Astrocyte of the cerebellum (primary cell): Measurements from ENCODE around the gene USP30.
A peak's percentile ranks its signal among the peaks of the same experiment; 100 is the strongest.

Source experiments
- DNase-seq: peaks from one replicate; pipeline ENCODE4 v3.0.0-alpha.2; 2011; ENCODE audit warnings: low read depth
- H3K4me3 ChIP-seq: 2 replicates; pipeline ENCODE4 v1.5.1; 2011; ENCODE audit warnings: mild to moderate bottlenecking, low read depth, low read length, moderate library complexity
- in situ Hi-C: cut with HindIII; loops from 2 replicates; pipeline ENCODE4 v1.10.0; 2017; ENCODE audit warnings: low sequenced_read_pairs
- TF ChIP-seq, protein P1 (sequence below): IDR thresholded peaks from 2 replicates; pipeline ENCODE4 v1.5.1; 2012; ENCODE audit warnings: low read length, low read depth, moderate library complexity, mild to moderate bottlenecking; ENCODE audit errors: missing control alignments

Gene USP30

DNA sequence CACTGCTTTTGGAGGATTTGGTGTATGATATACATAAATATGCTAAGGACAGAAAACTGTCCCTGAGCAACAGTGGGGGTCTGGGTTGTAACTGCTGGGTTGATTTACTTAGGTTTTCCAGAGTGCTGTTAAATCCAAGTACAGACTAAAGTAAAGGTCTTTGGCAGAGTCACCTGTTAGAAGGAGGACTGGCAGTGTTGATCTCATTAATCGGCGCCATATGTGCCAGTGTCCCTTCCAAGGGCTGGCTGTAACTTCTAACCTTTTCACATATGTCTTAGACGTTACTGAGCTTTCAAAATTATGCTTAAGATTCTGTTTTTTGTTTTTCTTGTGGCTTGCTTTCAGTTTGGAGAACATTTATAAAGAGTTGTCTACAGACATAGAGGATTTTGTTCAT is 50.1 kb downstream of the USP30 start:
- no peak for DNase-seq
- TF ChIP-seq, protein P1, sequence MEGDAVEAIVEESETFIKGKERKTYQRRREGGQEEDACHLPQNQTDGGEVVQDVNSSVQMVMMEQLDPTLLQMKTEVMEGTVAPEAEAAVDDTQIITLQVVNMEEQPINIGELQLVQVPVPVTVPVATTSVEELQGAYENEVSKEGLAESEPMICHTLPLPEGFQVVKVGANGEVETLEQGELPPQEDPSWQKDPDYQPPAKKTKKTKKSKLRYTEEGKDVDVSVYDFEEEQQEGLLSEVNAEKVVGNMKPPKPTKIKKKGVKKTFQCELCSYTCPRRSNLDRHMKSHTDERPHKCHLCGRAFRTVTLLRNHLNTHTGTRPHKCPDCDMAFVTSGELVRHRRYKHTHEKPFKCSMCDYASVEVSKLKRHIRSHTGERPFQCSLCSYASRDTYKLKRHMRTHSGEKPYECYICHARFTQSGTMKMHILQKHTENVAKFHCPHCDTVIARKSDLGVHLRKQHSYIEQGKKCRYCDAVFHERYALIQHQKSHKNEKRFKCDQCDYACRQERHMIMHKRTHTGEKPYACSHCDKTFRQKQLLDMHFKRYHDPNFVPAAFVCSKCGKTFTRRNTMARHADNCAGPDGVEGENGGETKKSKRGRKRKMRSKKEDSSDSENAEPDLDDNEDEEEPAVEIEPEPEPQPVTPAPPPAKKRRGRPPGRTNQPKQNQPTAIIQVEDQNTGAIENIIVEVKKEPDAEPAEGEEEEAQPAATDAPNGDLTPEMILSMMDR, result no peak
- H3K4me3 ChIP-seq, result no peak overlapping the region
- in situ Hi-C loops, result loop anchor here (25.0 kb wide), 1 partner anchor 285 kb away; no protein-coding TSS in a partner anchor

DNA sequence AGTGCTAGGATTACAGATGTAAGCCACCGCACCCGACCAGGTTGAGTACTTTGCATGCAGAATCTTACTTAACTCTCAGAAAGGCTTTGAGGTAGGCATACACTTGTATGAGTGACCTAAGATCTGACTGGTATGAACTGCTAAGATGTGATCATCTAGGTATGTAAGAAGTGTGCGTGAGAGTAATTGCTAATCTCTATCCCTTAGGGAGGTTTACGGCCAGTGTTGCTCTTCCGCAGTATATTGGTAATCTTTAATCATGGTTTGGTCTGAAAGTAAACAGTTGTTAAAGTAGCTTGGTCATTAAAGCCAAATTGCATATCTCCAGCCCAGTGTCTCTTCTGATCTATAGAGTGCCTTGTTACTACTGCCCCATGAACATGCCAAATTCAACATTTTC is 52.8 kb downstream of the USP30 start:
- DNase-seq, result no peak
- H3K4me3 ChIP-seq, result no peak overlapping the region
- in situ Hi-C loops, result loop anchor here (25.0 kb wide), 1 partner anchor 282 kb away; no protein-coding TSS in a partner anchor
- TF ChIP-seq, protein P1, result no peak

DNA sequence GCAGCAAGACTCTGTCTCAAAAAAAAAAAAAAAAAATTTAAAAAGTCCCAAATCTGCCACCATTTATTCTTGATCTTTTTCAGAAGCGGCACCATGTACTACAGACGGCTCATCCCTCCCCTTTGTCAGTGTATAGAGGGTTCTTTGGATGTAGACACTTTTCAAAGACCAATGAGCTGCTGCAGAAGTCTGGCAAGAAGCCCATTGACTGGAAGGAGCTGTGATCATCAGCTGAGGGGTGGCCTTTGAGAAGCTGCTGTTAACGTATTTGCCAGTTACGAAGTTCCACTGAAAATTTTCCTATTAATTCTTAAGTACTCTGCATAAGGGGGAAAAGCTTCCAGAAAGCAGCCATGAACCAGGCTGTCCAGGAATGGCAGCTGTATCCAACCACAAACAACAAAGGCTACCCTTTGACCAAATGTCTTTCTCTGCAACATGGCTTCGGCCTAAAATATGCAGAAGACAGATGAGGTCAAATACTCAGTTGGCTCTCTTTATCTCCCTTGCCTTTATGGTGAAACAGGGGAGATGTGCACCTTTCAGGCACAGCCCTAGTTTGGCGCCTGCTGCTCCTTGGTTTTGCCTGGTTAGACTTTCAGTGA is 57.5 kb downstream of the USP30 start:
- no peak for DNase-seq
- in situ Hi-C loops, result loop anchor here (25.0 kb wide), 1 partner anchor 277 kb away; no protein-coding TSS in a partner anchor
- H3K4me3 ChIP-seq, result no peak overlapping the region
- TF ChIP-seq, protein P1, result no peak

DNA sequence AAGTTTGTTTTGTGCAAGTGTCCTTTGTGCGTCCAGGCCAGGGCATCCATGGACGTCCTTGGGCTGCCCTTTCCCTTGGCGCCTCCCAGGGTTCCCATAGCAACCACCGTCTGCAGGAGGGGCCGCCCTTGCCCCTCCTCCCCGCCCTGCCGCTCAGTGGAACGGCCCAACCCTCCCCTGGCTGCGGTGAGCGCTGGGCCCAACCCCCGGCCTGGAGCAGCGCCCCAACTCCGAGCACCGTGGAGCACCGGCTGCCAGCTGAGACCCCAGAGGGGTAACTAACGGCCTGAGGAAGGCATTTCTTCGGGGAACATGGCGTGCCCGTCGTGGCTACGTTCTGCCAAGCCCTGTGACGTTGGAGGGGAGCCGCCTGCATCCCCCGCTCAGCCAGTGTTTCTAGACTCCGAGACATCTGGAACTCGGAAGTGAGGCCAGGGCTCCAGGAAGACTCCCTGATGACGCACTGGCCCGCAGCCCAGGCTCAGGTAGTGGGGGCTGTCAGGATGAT is 58.7 kb downstream of the USP30 start:
- peak overlapping the region; percentile 48 for H3K4me3 ChIP-seq
- no peak for DNase-seq
- in situ Hi-C loops, result loop anchor here (25.0 kb wide), 1 partner anchor 276 kb away; no protein-coding TSS in a partner anchor
- TF ChIP-seq, protein P1, result no peak

DNA sequence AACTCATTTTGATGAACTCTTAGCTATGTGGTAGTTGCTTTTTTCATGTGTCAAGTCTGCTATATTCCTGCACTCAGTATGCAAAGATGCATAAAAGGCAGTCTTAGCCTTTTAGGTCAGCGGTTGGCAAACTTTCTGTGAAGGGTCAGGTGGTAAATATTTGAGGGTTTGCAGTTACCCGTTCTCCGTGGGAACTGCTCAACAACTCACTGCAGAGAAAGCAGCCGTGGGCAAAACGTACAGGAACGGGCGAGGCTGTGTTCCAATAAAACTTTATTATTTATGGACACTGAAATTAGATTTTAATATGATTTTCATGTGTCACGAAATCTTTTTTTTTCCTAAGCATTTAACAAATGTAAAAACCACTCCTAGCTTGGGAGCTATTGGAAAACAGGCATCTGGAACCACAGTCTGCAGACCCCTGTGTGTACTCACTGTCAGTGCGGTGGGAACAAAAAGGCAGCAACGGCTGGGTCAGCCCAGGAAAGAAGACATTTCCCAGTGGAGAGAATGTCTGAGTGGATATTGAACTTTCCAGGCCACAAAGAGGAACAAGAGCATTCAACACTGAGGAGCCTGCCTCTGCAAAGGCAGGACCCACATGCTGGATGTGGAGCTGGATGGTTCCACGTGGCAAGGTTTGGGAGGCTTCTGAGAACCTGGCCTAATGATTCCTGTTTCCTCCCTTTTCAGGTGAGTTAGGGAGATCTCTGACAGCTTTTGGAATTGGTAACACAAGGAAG is 60.5 kb downstream of the USP30 start:
- TF ChIP-seq, protein P1, result no peak
- in situ Hi-C loops, result loop anchor here (25.0 kb wide), 1 partner anchor 274 kb away; no protein-coding TSS in a partner anchor
- DNase-seq, result no peak
- no peak overlapping the region for H3K4me3 ChIP-seq

DNA sequence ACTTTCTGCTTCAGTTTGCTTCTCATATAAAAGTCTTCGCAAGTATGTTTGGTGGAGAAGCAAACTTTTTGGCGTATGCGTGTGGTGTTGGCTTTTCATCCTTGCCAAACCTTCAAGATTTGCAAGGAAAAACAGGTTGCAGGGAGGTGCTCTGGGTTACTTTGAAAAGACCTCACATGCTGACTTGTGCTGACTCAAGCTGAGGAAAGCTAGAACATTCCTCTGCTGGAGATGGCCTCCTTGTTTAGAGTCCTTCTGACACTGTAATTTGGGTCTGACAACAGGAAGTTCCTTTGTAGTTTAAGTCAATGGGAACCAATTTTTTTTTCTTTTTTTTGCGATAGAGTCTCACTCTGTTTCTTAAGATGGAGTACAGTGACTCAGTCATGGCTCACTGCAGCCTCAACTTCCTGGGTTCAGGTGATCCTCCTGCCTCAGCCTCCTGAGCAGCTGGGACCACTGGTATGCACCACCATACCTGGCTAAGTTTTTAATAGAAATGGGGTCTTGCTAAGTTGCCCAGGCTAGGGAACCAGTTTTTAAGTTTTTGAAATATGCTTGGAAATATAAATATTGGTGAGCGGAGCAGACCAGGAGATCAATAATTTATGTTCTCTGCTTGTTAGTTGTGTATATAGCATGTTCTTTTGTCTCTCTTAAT is 61.4 kb downstream of the USP30 start:
- in situ Hi-C loops, result loop anchor here (25.0 kb wide), 1 partner anchor 274 kb away; no protein-coding TSS in a partner anchor
- H3K4me3 ChIP-seq, result no peak overlapping the region
- DNase-seq, result no peak
- TF ChIP-seq, protein P1, result no peak
